ENCODE data around the gene HDGF. TPM values are rescaled to one million over a fixed set of nuclear protein-coding genes. Genes with fewer than 3 reads are reported as not detected.
A peak's percentile ranks its signal among the peaks of the same experiment; 100 is the strongest.

The HDGF gene
- total RNA-seq, 1 experiment from 2014 or later = 310 TPM

DNA sequence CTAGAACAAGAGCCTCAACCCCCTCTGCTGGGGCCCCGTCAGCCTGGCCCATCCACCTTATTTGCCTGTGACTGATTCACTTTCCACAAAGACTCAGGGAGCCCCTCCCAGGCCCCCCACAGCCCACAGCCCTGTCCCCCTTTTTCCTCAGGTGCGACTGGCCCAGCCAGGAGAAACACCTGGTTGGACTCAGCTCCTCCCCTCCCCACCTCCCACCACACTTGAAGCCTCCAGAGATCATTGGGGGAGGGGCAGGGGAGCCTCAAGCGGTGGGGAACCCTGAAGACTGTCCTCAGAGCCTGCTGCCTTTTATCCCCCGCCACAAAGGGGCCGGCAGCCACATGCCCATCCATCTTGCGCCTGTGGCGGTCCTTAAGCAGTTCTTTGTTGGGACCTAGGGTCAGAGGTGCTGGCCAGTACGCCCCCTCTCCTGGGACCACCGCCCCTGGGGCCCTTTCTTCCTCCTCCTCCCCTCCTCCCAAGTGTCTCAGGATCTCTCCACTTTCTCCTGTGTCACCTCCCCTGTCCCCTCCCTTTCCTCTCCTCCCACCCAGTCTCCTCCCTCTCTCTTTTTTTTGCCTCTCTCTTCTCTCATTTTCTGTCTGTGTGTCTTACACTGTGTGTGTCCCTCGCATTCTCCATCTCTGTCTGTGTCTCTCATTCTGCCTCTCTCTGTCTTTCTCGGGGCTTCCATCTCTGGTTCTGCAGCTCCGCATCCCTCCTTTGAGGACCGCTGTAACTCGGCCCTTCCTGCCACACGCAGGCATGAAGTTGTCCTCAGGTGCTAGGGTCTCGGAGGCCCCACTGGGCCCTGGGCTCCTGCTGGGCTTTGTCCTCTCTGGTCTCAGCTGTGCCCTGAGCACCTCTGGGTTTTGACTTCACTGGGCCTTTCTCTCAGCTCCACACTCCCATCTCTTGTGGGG lies 58.3 kb downstream of the HDGF start:
- H3K14ac ChIP-seq (ENCODE audit: insufficient read depth, low read length) = peak overlapping the region; percentile 80
- no peak overlapping the region for H3T11ph ChIP-seq (ENCODE audit: low read length)
- peak overlapping the region; percentile 58 for H2BK12ac ChIP-seq (ENCODE audit: insufficient read length, low read depth, low read length)
- peak overlapping the region; percentile 80 for H3K18ac ChIP-seq (ENCODE audit: insufficient read length, low read depth, low read length)
- peak overlapping the region; percentile 91 to 96 (median 92) for H3K27ac Mint-ChIP-seq
- no peaks in the 10 kb centered on the region for H3K27me3 ChIP-seq (ENCODE audit: insufficient read depth, low read length)
- H3K4me1 ChIP-seq (ENCODE audit: insufficient read depth, low read length) = peaks cover 17% of the 10 kb centered on the region; the same call in 1 of the 2 replicates
- no peak overlapping the region for H2BK15ac ChIP-seq (ENCODE audit: low read depth, low read length)
- no peak overlapping the region for H3K9ac ChIP-seq (ENCODE audit: extremely low read depth, insufficient read length, low read length)
- peak overlapping the region; percentile 54 for H2AK5ac ChIP-seq (ENCODE audit: insufficient read length, low read length)
- WGBS (ENCODE audit: extremely low coverage, insufficient read length, low lambda C conversion rate) = no CpG with 5 or more reads among the region's 16 CpGs
- H3K36me3 Mint-ChIP-seq (ENCODE audit: insufficient read depth in 1 of 3, low read depth in 3 of 3) = peaks cover 1 to 13% (median 10%) of the 10 kb centered on the region in 3 experiments; a peak in 5 of 7 replicates
- H2BK20ac ChIP-seq (ENCODE audit: low read depth, low read length, poor library complexity, severe bottlenecking) = no peak overlapping the region
- H3K4me3 Mint-ChIP-seq = peak overlapping the region; percentile 54 to 75
- H3K4me2 ChIP-seq (ENCODE audit: insufficient read depth, insufficient read length, low read length) = peak overlapping the region; percentile 53
- H3K27me3 Mint-ChIP-seq (ENCODE audit: low read depth) = peaks cover 13% of the 10 kb centered on the region
- H3K23me2 ChIP-seq (ENCODE audit: insufficient read length, low read depth, low read length, poor library complexity, severe bottlenecking) = peaks cover 10% of the 10 kb centered on the region
- H3K4me1 Mint-ChIP-seq = peaks cover 57 to 73% of the 10 kb centered on the region in 2 experiments
- H3K79me2 ChIP-seq (ENCODE audit: insufficient read depth, low read length) = no peaks in the 10 kb centered on the region
- H3K9me3 ChIP-seq (ENCODE audit: control insufficient read depth, low read depth, low read length) = no peaks in the 10 kb centered on the region
- no peak overlapping the region for H4K8ac ChIP-seq (replicated peaks; ENCODE audit: insufficient read length, low read depth, low read length)
- H3K79me1 ChIP-seq (ENCODE audit: insufficient read depth, low read depth, low read length, poor library complexity, severe bottlenecking) = no peaks in the 10 kb centered on the region
- H3K23ac ChIP-seq (ENCODE audit: insufficient read length, low read depth, low read length) = no peak overlapping the region
- peak overlapping the region; percentile 55 for H4K91ac ChIP-seq (ENCODE audit: insufficient read length, low read depth, low read length)
- H3K56ac ChIP-seq (ENCODE audit: insufficient read length, low read depth, low read length) = no peak overlapping the region
- DNase-seq = peak; percentile 98
- no peak overlapping the region for H2BK5ac ChIP-seq (ENCODE audit: insufficient read length, low read length)
- peak overlapping the region; percentile 20; the same call in 1 of the 2 replicates for H3K4ac ChIP-seq (ENCODE audit: low read depth, low read length)
- TF ChIP-seq, protein P1, sequence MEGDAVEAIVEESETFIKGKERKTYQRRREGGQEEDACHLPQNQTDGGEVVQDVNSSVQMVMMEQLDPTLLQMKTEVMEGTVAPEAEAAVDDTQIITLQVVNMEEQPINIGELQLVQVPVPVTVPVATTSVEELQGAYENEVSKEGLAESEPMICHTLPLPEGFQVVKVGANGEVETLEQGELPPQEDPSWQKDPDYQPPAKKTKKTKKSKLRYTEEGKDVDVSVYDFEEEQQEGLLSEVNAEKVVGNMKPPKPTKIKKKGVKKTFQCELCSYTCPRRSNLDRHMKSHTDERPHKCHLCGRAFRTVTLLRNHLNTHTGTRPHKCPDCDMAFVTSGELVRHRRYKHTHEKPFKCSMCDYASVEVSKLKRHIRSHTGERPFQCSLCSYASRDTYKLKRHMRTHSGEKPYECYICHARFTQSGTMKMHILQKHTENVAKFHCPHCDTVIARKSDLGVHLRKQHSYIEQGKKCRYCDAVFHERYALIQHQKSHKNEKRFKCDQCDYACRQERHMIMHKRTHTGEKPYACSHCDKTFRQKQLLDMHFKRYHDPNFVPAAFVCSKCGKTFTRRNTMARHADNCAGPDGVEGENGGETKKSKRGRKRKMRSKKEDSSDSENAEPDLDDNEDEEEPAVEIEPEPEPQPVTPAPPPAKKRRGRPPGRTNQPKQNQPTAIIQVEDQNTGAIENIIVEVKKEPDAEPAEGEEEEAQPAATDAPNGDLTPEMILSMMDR (conservative IDR thresholded peaks at IDR 0.05) = no peak
- H4K5ac ChIP-seq (ENCODE audit: insufficient read length, low read depth, low read length) = no peak overlapping the region
- H4K20me1 ChIP-seq (ENCODE audit: control insufficient read depth, insufficient read depth, insufficient read length) = no peaks in the 10 kb centered on the region
- H2AFZ ChIP-seq (ENCODE audit: low read length) = no peak overlapping the region
- H2BK120ac ChIP-seq (ENCODE audit: low read depth, low read length, poor library complexity, severe bottlenecking) = no peak overlapping the region
- no peak overlapping the region for H3K27ac ChIP-seq (ENCODE audit: insufficient read length, low read depth, low read length)
- H3K9me3 Mint-ChIP-seq = peaks cover 0 to 5% of the 10 kb centered on the region in 2 experiments; a peak in 1 of 5 replicates
